ENCODE results near the gene PYURF.

The PYURF gene

GRCh38 chr4:88523325-88524129 is at the start of gene PYURF:
Gene PYURF (minus strand): TSS chr4:88523776. CDS start chr4:88523700, 76 bp downstream.
- peak; percentile 95 for DNase-seq

- no peak for DNase-seq
Measured at GRCh38 chr4:88570001-88570400, 46.4 kb upstream of the PYURF start.

GRCh38 chr4:88567591-88567990 is 44.0 kb upstream of the PYURF start:
- DNase-seq: no peak

GRCh38 chr4:88549815-88550214 is 26.2 kb upstream of the PYURF start:
- DNase-seq: no peak

GRCh38 chr4:88539322-88540068 is 15.9 kb upstream of the PYURF start:
- peak; percentile 64 for DNase-seq

- DNase-seq: no peak
Measured at GRCh38 chr4:88537709-88538108, 14.1 kb upstream of the PYURF start.

GRCh38 chr4:88535090-88535755 is 11.6 kb upstream of the PYURF start:
- no peak for DNase-seq

- DNase-seq: no peak
Measured at GRCh38 chr4:88533937-88534750, 10.6 kb upstream of the PYURF start.

- DNase-seq: no peak
Measured at GRCh38 chr4:88533088-88533790, 9.7 kb upstream of the PYURF start.

GRCh38 chr4:88531549-88531948 is 8.0 kb upstream of the PYURF start:
- DNase-seq: no peak

GRCh38 chr4:88528861-88529260 is 5.3 kb upstream of the PYURF start:
- DNase-seq: no peak

- no peak for DNase-seq
Measured at GRCh38 chr4:88527787-88528186, 4.2 kb upstream of the PYURF start.

- peak; percentile 3 for DNase-seq
Measured at GRCh38 chr4:88526221-88526815, 2.7 kb upstream of the PYURF start.

GRCh38 chr4:88524171-88524570 is 595 bp upstream of the PYURF start:
- DNase-seq: peak; percentile 20

GRCh38 chr4:88522702-88523324 is 763 bp downstream of the PYURF start:
- peak; percentile 68 for DNase-seq

GRCh38 chr4:88518911-88519310 is 4.7 kb downstream of the PYURF start:
- no peak for DNase-seq

GRCh38 chr4:88517825-88518224 is 5.8 kb downstream of the PYURF start:
- no peak for DNase-seq

- DNase-seq: no peak
Measured at GRCh38 chr4:88516746-88517145, 6.8 kb downstream of the PYURF start.

GRCh38 chr4:88514557-88515511 is 8.7 kb downstream of the PYURF start:
- no peak for DNase-seq

GRCh38 chr4:88511236-88511635 is 12.3 kb downstream of the PYURF start:
- no peak for DNase-seq

Data from NCI-H82 (cell line).